Mucosa of descending colon (tissue), 3 donors: ENCODE data around the gene MSX1. TPM values are rescaled to one million over a fixed set of nuclear protein-coding genes. Genes with fewer than 3 reads are reported as not detected.

ENCODE experiments used
- ATAC-seq: fragments of 200-7000 bp; cut with Tn5 transposase; one replicate; pipeline ENCODE4 v1.9.1; 2020; ENCODE audit warnings: mild to moderate bottlenecking, moderate library complexity
- DNase-seq, 3 donors: peaks; one replicate each; pipeline ENCODE4 v3.0.0-alpha.2; 2020
- H3K36me3 ChIP-seq: fragments of 200-600 bp; one replicate; pipeline ENCODE4 v1.8.0; 2021; ENCODE audit warnings: low read depth, mild to moderate bottlenecking
- H3K4me1 ChIP-seq: fragments of 200-600 bp; one replicate; pipeline ENCODE4 v1.8.0; 2021; ENCODE audit warnings: low read depth, mild to moderate bottlenecking
- H3K4me3 ChIP-seq: fragments of 200-600 bp; one replicate; pipeline ENCODE4 v1.8.0; 2021; ENCODE audit warnings: mild to moderate bottlenecking
- H3K9me3 ChIP-seq: fragments of 200-600 bp; one replicate; pipeline ENCODE4 v1.8.0; 2021; ENCODE audit warnings: mild to moderate bottlenecking
- intact Hi-C, 2 donors: fragments of 100-400 bp; cut with DNase I in 1 of 2; cut with micrococcal nuclease in 1 of 2; formaldehyde crosslinking; loops; one replicate each; pipeline versions ENCODE4 v1.11.0 to v1.11.1; 2022; cut with DNase I, micrococcal nuclease
- total RNA-seq, 3 donors: library from RNA; stranded (reverse); fragmentation: NEBNext Ultra II Directional in 2 of 3; extraction: Animal tissue kit (Norgen Biotek cat#: 25700) in 2 of 3; gene quantifications; one replicate each; pipeline versions ENCODE4 v1.2.1 to v1.2.4, GENCODE V29; 2021 to 2023
- TF ChIP-seq, protein P1 (sequence below): fragments of 200-600 bp; IDR thresholded peaks from one replicate; pipeline ENCODE4 v1.8.0; 2022; ENCODE audit warnings: antibody characterized with exemption, mild to moderate bottlenecking
- donor health status: DM: no; HTN: no; CAD: no; lungs with moderate emphysema.
- donor health status: DM: no; HTN: no; CAD: no.
- donor health status: DM: no; HTN: yes; CAD: no.

Gene MSX1
- total RNA-seq, 3 donors from 2014 or later: 0.43 to 0.48 (median 0.44) TPM

GRCh38 chr4:4867375-4868039, 8.0 kb downstream of the MSX1 start:
- no peak overlapping the region for H3K4me3 ChIP-seq
- no peaks in the 10 kb centered on the region for H3K36me3 ChIP-seq
- intact Hi-C loops: no loop called here
- TF ChIP-seq, protein P1, sequence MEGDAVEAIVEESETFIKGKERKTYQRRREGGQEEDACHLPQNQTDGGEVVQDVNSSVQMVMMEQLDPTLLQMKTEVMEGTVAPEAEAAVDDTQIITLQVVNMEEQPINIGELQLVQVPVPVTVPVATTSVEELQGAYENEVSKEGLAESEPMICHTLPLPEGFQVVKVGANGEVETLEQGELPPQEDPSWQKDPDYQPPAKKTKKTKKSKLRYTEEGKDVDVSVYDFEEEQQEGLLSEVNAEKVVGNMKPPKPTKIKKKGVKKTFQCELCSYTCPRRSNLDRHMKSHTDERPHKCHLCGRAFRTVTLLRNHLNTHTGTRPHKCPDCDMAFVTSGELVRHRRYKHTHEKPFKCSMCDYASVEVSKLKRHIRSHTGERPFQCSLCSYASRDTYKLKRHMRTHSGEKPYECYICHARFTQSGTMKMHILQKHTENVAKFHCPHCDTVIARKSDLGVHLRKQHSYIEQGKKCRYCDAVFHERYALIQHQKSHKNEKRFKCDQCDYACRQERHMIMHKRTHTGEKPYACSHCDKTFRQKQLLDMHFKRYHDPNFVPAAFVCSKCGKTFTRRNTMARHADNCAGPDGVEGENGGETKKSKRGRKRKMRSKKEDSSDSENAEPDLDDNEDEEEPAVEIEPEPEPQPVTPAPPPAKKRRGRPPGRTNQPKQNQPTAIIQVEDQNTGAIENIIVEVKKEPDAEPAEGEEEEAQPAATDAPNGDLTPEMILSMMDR: no peak
- H3K4me1 ChIP-seq: no peaks in the 10 kb centered on the region
- no peak for DNase-seq
- peak; percentile 18 for ATAC-seq
- H3K9me3 ChIP-seq: no peaks in the 10 kb centered on the region

DNA sequence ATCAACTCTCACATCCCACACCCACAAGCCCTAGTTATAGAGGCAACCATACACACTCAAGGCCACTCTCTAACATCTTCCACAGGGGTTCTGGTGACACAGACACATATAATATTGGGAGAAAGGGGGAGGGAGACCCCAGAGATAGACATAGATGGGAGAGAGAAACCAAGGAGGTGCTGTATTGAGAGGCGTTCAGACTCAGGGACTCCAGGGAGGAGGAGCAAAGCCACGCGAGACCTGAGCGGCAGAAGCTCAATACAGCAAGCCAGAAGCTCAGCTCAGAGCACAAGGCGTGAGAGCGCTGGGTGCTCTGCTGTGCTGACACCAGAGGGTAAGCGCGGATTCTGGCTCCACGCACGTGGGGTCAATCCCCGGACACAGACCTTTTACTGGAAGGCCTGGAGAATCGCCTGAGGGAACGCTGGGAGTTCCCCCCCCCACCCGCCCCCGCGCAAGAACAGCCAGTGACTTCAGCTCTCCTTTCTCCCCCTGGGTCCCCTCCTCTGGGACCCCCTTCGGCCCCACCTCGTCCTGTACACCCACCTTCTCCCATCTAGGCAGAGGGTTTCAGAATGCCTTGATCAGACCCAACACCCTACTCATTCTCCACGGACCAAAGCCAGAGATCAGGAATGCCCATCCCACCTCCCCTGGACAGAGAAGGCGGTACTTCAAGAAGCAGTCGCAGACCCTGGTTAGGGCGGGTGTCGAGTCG, 8.7 kb downstream of the MSX1 start:
- DNase-seq: no peak
- intact Hi-C loops: no loop called here
- TF ChIP-seq, protein P1: no peak
- Histone ChIP-seq H3K9me3 (no peaks in the 10 kb centered on the region), H3K4me3 (no peak overlapping the region), H3K36me3 (no peaks in the 10 kb centered on the region), H3K4me1 (no peaks in the 10 kb centered on the region)
- no peak for ATAC-seq

DNA sequence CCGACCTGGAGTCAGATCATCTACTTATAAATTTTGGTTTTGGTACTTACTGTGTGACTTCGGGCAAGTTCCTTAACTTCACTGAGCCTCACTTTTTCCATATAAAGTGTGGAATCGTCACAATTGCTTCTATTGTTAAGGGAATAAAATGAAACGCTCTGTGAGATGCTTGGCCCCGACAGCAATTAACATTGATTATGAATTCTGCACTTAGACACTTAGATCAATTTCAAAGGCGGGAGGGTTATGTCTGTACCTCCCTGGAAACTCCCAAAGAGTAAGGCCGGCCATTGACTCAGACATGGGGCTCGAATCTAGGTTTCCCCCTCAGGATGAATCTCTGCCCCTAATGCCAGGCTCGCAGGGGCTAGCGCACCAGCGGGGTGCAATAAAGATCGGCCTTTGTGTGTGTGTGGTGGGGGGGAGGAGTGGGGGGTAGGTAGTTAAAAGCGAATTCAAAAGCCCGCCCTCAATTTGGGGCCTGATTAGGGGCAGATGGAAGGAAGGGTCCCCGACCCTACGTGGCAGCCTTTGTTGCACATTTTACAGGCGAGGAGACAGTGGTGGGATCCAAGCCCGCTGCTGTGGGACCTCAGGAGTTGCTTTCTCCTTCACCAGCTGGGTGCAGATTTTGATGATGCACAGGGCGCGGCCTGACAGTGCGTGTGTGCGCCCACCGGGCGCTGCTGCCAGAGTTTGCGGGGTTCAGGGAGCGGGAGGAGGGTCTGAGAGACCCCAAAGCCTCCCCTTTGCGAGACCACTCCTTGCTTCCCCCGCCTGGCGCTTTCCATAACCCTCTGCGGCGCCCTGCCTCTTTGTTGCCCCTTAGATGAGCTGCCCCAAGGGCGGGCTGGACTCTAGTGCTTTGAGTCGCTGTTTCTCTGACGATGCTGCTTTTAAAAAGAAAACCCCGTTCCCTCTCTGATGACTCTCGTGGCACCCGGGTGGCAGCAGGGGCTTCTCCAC, 9.6 kb downstream of the MSX1 start:
- intact Hi-C loops: no loop called here
- Histone ChIP-seq H3K4me1 (no peaks in the 10 kb centered on the region), H3K9me3 (no peaks in the 10 kb centered on the region), H3K36me3 (no peaks in the 10 kb centered on the region), H3K4me3 (no peak overlapping the region)
- DNase-seq: no peak
- no peak for ATAC-seq
- TF ChIP-seq, protein P1: no peak

- H3K36me3 ChIP-seq: no peaks in the 10 kb centered on the region
- TF ChIP-seq, protein P1: no peak
- H3K9me3 ChIP-seq: no peaks in the 10 kb centered on the region
- DNase-seq: no peak
- H3K4me1 ChIP-seq: no peaks in the 10 kb centered on the region
- intact Hi-C loops: no loop called here
- H3K4me3 ChIP-seq: no peak overlapping the region
- ATAC-seq: no peak
Measured at GRCh38 chr4:4869731-4870571, 10.5 kb downstream of the MSX1 start.
